Stimulated activated CD4-positive, alpha-beta T cell treated with anti-CD3 and anti-CD28 coated beads, Interleukin-2, amount 100 ng/mL, for 24 hours (primary cell): ENCODE data around the gene YWHAQ.
"Not testable (repeated sequence)": the region's sequence is repeated elsewhere in the genome, so short reads cannot be mapped to it uniquely, and the experiment has no call there.

ENCODE experiments used
- DNase-seq, 2 donors: peaks; one replicate each; pipeline ENCODE4 v3.0.0-alpha.2; 2020

YWHAQ gene

DNA sequence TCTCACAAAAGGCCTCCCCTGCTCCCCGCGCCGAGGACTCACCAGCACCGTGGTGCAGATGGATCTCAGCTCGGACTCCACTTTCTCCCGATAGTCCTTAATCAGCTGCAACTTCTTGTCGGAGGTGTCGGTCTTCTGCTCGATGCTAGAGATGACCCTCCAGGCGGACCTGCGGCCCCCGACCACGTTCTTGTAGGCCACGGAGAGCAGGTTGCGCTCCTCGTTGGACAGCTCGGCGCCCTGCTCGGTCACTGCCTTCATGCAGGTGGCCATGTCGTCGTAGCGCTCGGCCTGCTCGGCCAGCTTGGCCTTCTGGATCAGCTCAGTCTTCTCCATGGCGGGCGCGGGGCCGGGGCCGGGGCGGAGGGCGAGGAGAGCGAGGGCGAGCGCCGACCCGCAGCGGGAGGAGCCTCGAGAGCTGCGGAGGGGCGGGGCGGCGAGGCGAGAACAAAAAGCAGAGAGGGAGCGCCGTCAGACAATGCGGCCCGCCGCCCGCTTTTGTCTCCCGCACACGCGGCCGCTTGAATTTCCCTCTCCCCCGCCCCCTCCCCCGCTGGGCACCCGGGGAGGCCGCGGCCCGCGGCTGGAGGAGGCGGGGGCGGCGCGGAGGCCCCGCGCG is 571 bp downstream of the YWHAQ start:
- peak; percentile 79 for DNase-seq

GRCh38 chr2:9629222-9630116 is 1.3 kb downstream of the YWHAQ start:
- no peak for DNase-seq

GRCh38 chr2:9627310-9627709 is 3.5 kb downstream of the YWHAQ start:
- peak; percentile 22 to 32 for DNase-seq

DNA sequence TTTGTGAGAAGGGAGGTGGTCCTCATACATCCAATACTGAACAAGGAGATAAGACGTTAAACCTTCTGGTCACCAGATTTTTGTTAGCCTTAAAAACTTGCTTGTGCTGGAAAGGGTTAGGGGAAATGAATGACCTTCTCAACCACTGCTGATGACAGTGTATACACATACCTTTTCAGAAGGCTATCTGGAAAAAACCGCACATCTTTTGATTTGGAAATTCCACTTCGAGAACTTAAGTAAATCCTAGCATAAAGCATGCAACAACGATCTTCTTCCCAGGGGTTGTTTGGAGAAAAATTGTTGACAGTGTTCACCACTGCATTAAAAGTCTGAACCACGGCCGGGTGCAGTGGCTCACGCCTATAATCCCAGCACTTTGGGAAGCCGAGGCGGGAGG is 7.6 kb downstream of the YWHAQ start:
- DNase-seq = no peak

GRCh38 chr2:9621655-9622054 is 9.1 kb downstream of the YWHAQ start:
- DNase-seq = not testable (repeated sequence)

- no peak for DNase-seq
Observed at GRCh38 chr2:9618410-9618809, 12.4 kb downstream of the YWHAQ start.

GRCh38 chr2:9617749-9618148 is 13.0 kb downstream of the YWHAQ start:
- DNase-seq = no peak

GRCh38 chr2:9617296-9617695 is 13.5 kb downstream of the YWHAQ start:
- no peak for DNase-seq

- no peak for DNase-seq
Observed at GRCh38 chr2:9614562-9614961, 16.2 kb downstream of the YWHAQ start.

DNA sequence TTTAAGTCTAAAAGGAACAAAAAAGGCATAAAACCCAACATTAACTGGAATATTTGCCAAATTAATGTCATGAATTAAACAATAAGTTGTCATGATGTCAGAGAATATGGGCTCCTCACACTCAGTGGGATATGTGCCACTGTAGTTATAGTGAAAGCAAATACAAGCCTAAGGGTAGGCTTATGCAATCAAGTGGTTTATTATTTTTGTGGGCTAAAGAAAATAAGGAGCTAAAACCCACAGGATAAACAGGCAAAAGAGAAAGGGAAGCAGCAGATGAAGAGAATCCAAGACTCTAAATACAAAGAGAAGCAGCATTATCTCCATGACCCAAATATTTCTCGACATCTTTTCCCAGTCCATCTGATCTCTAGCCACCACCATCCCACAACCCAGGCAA is 17.5 kb downstream of the YWHAQ start:
- DNase-seq = no peak

DNA sequence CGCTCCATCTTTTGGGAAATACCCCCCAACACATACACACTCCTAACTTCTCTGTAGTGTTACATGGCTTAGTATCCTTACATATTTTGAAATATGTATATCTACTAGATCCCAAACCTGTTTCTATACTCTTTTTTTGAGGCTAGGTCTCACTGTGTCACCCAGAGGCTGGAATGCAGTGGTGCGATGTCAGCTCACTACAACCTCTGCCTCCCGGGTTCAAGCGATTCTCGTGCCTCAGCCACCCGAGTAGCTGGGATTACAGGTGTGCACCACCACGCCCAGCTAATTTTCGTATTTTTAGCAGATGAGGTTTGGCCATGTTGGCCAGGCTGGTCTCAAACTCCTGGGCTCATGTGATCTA is 19.3 kb downstream of the YWHAQ start:
- DNase-seq = not testable (repeated sequence)

DNA sequence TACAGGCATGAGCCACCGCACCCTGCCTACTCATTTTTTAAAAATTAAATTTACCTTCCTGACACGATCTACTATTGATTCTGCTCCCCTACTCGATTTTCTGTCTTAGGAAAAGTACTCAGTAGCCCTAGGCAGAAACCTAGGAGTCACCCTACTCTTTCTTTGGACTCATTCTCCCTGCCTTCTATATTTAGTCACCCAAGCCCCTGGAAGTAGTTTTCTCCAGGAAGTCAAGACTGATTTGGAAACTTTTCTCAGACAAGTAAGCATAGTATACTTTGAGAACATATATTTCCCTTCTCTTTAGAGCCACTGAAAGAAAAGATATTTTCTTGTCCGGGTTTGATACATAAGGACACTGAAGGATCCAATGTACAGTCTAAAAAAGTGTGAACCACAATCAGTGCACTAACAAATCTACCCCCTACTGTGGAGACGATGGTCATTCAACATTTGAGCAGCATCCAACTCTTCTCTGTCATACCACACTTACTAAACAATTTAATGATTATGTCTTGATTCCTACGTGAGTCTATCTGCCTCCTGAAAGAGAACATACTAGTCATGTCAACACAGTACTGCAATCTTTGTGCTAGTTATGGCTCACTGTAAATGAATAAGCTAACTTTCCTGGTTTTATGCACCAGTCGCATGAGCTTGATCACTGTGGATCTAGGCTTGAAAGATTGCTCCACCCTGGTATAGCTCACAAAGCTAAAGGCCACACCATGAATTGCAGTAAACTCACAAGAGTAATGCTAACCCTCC is 19.8 kb downstream of the YWHAQ start:
- DNase-seq = no peak

GRCh38 chr2:9608491-9608890 is 22.3 kb downstream of the YWHAQ start:
- DNase-seq = not testable (repeated sequence)

GRCh38 chr2:9602412-9602811 is 28.4 kb downstream of the YWHAQ start:
- DNase-seq = no peak

- DNase-seq = no peak
Observed at GRCh38 chr2:9601397-9601796, 29.4 kb downstream of the YWHAQ start.

GRCh38 chr2:9599430-9599829 is 31.4 kb downstream of the YWHAQ start:
- DNase-seq = no peak

DNA sequence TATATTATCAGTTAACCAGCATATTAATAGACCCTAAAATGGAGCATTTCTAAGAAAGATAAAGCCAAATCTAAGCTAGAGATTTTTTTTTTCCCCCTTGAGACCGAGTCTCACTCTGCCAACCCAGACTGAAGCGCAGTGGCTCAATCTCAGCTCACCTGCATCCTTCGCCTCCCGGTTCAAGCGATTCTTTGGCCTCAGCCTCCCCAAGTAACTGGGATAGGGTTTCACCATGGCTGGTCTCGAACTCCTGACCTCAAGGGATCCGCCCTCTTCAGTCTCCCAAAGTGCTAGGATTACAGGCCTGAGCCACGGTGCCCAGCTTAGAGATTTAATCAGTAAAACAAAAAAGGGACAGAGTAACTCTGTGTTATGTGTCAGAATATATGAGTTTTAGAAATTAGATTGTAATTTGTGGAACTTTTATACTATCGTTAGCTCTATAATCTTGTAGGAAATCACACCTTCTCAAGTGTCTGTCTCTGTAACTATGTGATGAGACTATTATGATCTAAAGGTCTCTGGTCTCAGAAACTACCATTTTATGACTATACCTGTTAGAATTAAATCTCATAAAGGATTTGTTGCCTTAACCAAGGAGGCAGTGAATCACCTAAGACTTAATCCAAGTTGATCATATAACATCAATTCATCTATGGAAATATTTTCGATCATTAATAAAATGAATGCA is 34.0 kb downstream of the YWHAQ start:
- no peak for DNase-seq

- DNase-seq = no peak
Observed at GRCh38 chr2:9595746-9596145, 35.1 kb downstream of the YWHAQ start.

GRCh38 chr2:9595256-9595655 is 35.5 kb downstream of the YWHAQ start:
- DNase-seq = not testable (repeated sequence)

DNA sequence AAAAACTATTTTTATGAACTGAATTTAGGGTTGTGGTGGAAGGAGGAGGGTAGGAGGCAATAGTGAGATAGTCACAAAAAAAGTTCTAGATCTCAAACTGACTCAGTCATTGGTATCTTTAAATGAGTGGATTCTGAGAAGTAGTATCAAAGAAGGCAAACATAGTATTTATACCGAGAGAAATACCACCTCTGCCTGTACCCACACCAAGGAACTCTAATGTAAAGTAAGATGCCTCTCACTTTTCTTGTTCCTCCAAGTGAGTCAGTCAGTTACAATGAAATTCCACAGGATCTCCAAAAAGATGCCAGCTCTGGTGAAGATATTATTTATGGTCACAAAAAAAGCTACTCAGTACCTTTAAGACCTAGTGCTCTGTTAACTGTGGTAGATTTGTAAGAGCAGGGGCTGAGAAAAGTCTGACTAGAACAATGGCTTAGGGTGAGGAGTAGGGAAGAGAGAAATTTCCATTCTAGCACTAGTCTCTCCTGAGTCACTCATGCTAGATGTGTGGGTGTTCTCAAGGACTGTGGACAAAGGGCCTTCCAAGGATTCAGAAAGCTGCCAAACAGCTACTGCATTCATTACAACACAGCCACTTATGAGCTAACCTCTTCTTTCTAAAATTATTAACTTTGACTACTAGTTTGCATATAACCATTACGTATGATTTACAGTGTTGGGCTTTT is 36.3 kb downstream of the YWHAQ start:
- DNase-seq = no peak

GRCh38 chr2:9593925-9594324 is 36.9 kb downstream of the YWHAQ start:
- DNase-seq = no peak

- DNase-seq = no peak
Observed at GRCh38 chr2:9592699-9593098, 38.1 kb downstream of the YWHAQ start.

DNA sequence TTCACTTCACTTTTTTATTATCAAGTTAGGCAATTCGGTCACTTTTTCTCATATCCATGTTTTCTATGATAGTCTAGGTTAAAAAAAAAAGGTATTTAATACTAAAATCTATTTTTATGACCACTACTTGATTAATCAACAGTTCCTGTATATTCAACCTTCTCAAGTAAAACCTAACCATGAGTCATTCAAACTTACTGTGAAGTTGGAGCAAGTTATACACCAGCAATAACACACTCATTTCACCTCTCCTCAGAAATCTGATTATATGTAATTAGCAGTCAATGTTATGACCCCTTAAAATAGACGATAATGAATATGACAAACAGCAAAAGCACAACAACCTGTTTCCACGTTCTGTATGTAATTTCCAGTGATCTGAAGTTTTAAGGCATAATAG is 40.2 kb downstream of the YWHAQ start:
- DNase-seq = no peak
